Neural crest cell (in vitro differentiated cells): ENCODE results near the gene NCAPG2. TPM values are rescaled to one million over a fixed set of nuclear protein-coding genes. Genes with fewer than 3 reads are reported as not detected.

Source experiments
- DNase-seq: peaks from one replicate; pipeline ENCODE4 v3.0.0; 2021; ENCODE audit warnings: low read depth, mixed read lengths, low spot score
- H3K27ac Mint-ChIP-seq: one replicate; pipeline ENCODE4 v1.8.0; 2021; ENCODE audit warnings: mild to moderate bottlenecking, mixed read lengths; ENCODE audit not compliant: unreplicated experiment
- H3K27me3 Mint-ChIP-seq: 2 replicates; pipeline ENCODE4 v1.8.0; 2021; ENCODE audit warnings: low read depth, mild to moderate bottlenecking, mixed read lengths
- H3K36me3 Mint-ChIP-seq: 2 replicates; pipeline ENCODE4 v1.8.0; 2021; ENCODE audit warnings: low read depth, mild to moderate bottlenecking, mixed read lengths
- H3K4me1 Mint-ChIP-seq: 2 replicates; pipeline ENCODE4 v1.8.0; 2021; ENCODE audit warnings: mixed read lengths
- H3K4me3 Mint-ChIP-seq: one replicate; pipeline ENCODE4 v1.8.0; 2021; ENCODE audit warnings: mild to moderate bottlenecking, mixed read lengths
- H3K9me3 Mint-ChIP-seq: 2 replicates; pipeline ENCODE4 v1.8.0; 2021; ENCODE audit warnings: mixed read lengths
- CTCF ChIP-seq: fragments of 200-600 bp; sonication (generic); conservative IDR thresholded peaks from 2 replicates; pipeline ENCODE4 v1.5.0; 2021; ENCODE audit warnings: antibody characterized with exemption, mild to moderate bottlenecking
- total RNA-seq: library from RNA; stranded (reverse); gene quantifications from 2 replicates; pipeline ENCODE4 v1.2.1, GENCODE V29; 2021

NCAPG2 gene
- total RNA-seq, 1 donor from 2014 or later = 84.9 TPM

DNA sequence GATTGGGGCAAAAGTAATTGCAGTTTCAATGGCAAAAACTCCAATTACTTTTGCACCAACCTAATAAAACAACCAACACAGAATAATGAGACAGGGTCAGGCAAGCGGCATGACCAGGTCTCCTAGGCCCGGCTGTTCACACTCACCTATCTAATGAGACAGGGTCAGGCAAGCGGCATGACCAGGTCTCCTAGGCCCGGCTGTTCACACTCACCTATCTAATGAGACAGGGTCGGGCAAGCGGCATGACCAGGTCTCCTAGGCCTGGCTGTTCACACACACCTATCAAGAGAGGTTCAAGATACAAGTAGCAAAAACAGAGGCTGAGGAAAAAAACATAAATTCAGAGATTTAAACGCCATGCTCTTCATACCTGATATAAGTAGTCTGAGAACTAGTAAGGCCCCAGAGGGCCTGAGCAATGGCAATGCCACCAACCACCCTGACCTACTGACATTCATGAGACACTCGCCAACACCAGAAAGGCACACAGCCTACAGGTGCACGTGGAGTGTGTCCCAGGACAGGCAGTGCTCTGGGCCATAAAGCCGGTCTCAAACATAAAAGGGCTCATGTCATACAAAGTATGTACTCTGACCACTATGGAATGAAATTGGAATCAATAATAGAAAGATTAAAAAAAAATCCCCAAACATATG is 40.6 kb upstream of the NCAPG2 start:
- H3K36me3 Mint-ChIP-seq = peaks cover 7% of the 10 kb centered on the region
- no peak for DNase-seq
- no peak for TF ChIP-seq CTCF
- H3K27ac Mint-ChIP-seq = no peak overlapping the region
- no peaks in the 10 kb centered on the region for H3K27me3 Mint-ChIP-seq
- H3K4me3 Mint-ChIP-seq = no peak overlapping the region
- no peaks in the 10 kb centered on the region for H3K4me1 Mint-ChIP-seq
- H3K9me3 Mint-ChIP-seq = no peaks in the 10 kb centered on the region

DNA sequence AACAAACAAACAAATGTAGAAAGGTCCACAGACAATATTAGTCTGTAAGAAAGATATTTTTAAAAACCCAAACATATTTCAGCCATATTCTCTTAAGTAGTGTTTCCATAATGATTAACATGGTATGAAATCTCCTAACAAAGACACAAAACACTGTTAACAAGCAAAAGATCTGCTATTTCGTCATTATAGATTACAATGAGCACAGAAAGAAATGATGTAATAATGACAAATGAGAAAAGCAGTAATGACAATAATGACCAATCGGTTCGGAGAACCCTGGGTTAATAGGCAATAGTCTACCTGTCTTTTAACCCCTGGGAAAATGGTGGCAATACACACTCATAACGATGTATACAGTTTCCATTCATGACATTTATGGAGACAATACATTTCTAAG is 39.5 kb upstream of the NCAPG2 start:
- Mint-ChIP-seq H3K27ac (no peak overlapping the region), H3K4me3 (no peak overlapping the region), H3K27me3 (no peaks in the 10 kb centered on the region), H3K36me3 (peaks cover 9% of the 10 kb centered on the region), H3K9me3 (no peaks in the 10 kb centered on the region), H3K4me1 (no peaks in the 10 kb centered on the region)
- DNase-seq = no peak
- no peak for TF ChIP-seq CTCF

GRCh38 chr7:158743219-158743618 is 38.6 kb upstream of the NCAPG2 start:
- H3K36me3 Mint-ChIP-seq = peaks cover 9% of the 10 kb centered on the region
- H3K27me3 Mint-ChIP-seq = no peaks in the 10 kb centered on the region
- no peak overlapping the region for H3K4me3 Mint-ChIP-seq
- no peak for TF ChIP-seq CTCF
- DNase-seq = no peak
- H3K9me3 Mint-ChIP-seq = no peaks in the 10 kb centered on the region
- H3K4me1 Mint-ChIP-seq = no peaks in the 10 kb centered on the region
- H3K27ac Mint-ChIP-seq = no peak overlapping the region

DNA sequence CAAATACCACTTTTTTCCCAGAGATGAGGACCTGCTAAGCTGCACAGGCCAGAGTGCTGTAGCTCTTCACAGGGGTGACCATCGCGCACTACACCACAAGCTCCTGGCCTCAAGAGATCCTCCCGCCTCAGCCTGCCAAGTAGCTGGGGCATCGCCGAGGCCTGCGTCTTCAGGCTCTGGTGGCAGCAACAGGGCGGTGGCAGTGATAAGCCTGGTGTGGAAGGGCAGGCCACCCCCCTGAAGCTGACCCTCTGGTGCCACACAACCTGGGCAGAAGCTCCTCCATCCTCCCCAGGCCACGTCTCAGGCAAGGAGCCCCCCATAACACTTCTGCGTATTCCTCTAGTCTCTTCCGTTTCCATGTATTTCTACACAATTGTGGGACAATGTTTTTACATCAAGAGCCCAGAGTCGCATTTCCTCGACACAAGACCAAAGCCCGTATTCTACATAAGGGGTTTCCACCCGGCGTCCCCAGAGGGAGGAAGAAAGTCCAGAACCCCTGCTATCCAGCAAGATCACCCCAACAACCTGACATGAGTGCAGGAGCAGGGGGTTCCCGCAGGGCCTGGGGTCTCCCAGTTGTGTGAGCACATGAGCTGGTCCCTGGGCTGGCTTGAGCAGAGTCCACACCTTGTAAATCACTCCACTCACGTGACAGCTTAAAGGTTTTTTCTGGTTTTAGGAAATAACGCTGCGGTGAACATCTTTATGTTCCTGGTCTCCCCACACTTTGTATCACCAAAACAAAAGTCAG is 37.6 kb upstream of the NCAPG2 start:
- Mint-ChIP-seq H3K27ac (no peak overlapping the region), H3K27me3 (no peaks in the 10 kb centered on the region), H3K4me3 (no peak overlapping the region), H3K4me1 (no peaks in the 10 kb centered on the region), H3K9me3 (no peaks in the 10 kb centered on the region), H3K36me3 (peaks cover 9% of the 10 kb centered on the region)
- TF ChIP-seq CTCF = no peak
- DNase-seq = no peak

DNA sequence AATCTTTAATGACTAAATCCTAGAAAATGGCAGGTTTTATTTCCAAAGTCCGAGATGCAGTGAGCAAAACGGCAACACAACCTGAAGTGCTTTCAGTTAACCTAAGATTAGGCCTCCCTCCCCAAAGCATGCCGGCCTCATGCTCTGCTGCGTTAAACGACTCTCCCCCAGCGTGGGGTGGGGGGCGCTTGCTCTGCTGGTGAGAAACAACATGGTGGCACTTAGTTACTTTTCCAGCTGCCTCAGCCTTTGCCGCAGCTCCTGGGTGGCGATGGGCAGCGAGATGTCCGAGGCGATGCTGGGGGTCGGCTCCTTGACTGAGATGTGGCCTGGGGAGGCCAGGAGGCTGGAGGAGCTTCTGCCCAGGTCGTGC is 36.7 kb upstream of the NCAPG2 start:
- no peak for DNase-seq
- no peak for TF ChIP-seq CTCF
- Mint-ChIP-seq H3K27ac (no peak overlapping the region), H3K9me3 (no peaks in the 10 kb centered on the region), H3K4me1 (no peaks in the 10 kb centered on the region), H3K36me3 (peaks cover 9% of the 10 kb centered on the region), H3K27me3 (no peaks in the 10 kb centered on the region), H3K4me3 (no peak overlapping the region)
